Left ventricle myocardium superior (tissue), 1 donor: ENCODE measurements around the gene NADK. TPM values are rescaled to one million over a fixed set of nuclear protein-coding genes. Genes with fewer than 3 reads are reported as not detected.

Experiments
- ATAC-seq: fragments of 200-7000 bp; cut with Tn5 transposase; one replicate; pipeline ENCODE4 v1.9.1; 2020; ENCODE audit warnings: mild to moderate bottlenecking, moderate library complexity
- DNase-seq: peaks from one replicate; pipeline ENCODE4 v3.0.0-alpha.2; 2020
- intact Hi-C: fragments of 100-400 bp; cut with micrococcal nuclease; formaldehyde crosslinking; loops from one replicate; pipeline ENCODE4 v1.11.0; 2022
- total RNA-seq: library from RNA; stranded (reverse); fragmentation: NEBNext Ultra II Directional; extraction: Animal tissue kit (Norgen Biotek cat#: 25700); gene quantifications from one replicate; pipeline ENCODE4 v1.2.1, GENCODE V29; 2021
- donor health status: DM: no; HTN: yes; CAD: no; lungs with severe emphysema.

The NADK gene
- total RNA-seq, 1 donor from 2014 or later: 24.4 TPM

DNA sequence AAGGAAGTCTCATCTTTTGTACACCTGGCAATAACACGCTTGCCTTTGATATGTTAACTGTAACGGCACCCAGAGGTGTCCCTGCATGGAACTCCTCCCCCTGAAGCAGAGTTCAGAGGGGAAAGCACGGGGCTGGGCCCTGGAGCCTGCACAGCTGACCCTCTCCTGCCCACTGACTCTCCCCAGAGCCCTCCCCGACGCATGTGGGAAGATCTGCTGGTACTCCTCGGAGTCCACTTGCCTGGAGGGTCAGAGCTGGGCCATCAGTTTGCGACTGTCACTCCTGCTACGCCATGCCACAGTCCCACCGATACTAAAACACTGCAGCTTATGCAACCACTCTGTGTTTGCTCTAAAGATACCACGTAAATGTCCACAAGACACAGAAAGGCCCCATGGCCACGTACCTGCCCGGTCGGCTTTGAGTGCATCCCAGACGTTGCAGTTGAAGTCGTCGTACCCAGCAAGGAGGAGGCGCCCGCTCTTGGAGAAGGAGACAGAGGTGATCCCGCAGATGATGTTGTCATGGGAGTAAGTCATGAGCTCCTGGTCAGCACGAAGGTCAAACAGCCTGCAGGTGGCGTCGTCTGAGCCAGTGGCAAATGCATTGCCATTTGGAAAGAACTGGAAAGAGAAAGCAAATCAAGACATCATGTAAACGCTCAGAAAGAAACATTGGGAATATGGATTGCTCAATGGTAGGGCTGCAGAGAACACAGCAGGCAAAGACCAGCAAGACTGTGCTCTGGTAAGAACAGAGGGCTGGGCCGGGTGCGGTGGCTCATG is 10.6 kb upstream of the NADK start:
- ATAC-seq: no peak
- intact Hi-C loops: no loop called here
- peak; percentile 49 for DNase-seq

DNA sequence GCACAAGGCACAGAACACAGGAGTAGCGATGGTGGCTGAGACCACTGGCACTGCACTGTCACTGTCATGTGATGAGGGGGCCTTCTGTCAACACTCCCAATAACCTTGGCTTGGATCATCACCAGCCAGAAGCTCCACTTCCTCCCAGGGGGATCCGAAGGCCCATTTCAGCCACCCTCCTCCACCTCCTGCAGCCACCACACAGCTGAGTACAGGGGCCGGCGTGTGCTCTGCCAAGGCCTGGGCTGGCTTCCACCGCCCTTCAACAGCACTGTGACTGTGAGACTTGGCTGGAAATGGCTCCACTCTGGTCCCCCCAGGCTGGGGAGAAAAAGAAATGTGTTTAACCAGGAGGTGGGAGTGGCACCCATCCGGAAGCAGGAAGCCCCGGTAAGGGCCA is 9.9 kb upstream of the NADK start:
- DNase-seq (peak; percentile 51), ATAC-seq (peak; percentile 77)
- intact Hi-C loops: no loop called here

DNA sequence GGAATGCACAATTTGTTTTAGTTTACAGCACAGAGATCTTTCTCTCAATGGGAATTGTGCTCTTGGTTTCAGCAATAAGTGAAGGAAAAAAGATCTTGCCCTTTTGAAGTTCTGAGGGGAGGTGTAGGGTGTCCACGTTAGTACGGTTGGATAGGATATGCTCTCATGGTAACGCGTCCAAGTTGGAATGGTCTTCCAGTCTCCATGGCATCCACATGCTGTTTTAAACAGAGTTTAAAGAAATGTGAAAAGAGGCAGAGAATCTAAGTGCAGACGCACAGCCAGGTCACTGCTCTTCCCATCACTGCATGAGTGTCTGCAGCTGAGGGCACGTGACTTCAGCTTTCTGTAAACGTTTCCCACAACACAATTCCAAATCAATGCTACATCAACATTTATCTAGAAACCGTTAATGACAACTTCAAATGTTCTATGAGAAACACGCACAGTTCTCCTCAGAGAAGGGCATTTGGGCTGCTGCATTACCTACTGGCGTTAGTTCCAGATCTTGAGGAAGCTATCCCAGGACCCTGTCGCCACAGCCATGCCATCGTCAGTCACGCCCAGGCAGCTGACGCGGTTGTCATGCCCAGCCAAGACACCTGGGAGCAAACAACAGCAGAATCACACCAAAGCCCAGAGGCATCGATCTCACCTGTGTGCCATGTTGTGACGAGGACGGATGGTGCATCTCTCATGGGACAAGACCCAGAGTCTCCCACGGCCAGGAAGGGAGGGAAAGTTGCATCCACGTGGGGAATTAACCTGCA is 8.8 kb upstream of the NADK start:
- ATAC-seq (no peak), DNase-seq (no peak)
- intact Hi-C loops: no loop called here

DNA sequence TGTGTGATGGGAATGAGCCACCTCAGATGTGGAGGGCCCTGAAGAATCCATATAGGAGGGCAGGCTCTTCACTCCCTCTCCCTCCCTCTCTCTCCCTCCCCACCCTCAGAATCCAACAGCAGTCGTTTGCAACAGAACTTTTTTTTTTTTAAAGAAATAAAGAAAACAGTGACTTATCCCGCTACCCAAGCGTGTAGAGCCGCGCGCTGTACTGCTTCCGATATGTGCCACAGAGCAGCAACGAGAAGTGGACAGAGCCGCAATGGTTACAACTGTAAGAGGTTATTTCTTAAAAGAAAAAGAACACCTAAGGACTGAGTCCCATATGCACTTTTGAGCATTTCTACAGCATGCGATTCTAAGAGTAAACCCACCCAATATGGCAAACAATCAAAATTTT is 7.4 kb upstream of the NADK start:
- intact Hi-C loops: no loop called here
- ATAC-seq (no peak), DNase-seq (no peak)

DNA sequence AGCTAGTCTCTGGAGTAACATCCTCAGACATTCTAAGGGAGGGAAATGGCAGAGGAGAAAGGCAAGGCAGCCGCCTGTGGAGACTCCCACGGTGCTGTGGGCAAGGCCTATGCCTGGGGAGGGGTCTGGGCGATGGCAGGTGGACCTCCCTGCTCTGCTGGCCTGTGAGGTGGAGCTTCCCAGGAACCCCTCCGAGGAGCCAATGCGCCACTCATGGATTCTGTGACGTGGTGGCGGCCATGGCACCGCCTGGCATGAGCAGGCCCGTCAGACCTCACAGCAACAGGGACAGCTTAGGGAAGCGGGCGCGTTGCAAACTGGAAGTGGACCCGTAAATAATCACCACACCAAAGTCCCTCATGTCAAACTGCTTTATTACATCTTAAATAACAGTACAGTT is 6.7 kb upstream of the NADK start:
- no peak for DNase-seq
- intact Hi-C loops: no loop called here
- no peak for ATAC-seq

DNA sequence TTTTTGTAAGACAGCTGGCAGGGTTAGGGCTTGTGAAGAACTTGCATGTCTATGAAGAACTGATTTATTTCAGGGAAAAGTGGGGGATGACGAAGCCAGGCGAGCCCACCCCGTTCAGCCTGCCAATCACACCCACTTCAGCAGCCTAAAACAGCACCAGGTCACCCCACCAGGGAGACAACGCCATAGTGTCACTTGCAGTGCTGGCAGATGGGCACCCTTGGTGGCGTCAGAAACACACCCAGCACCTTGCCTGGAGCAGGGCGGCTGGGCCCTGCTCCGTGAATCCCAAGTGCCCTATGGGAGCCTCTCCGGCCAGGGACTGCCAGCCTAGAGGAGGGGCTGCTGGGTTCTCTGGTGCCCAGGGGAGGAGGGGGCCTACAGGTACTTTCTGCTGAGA is 5.0 kb upstream of the NADK start:
- ATAC-seq (no peak), DNase-seq (no peak)
- intact Hi-C loops: no loop called here

DNA sequence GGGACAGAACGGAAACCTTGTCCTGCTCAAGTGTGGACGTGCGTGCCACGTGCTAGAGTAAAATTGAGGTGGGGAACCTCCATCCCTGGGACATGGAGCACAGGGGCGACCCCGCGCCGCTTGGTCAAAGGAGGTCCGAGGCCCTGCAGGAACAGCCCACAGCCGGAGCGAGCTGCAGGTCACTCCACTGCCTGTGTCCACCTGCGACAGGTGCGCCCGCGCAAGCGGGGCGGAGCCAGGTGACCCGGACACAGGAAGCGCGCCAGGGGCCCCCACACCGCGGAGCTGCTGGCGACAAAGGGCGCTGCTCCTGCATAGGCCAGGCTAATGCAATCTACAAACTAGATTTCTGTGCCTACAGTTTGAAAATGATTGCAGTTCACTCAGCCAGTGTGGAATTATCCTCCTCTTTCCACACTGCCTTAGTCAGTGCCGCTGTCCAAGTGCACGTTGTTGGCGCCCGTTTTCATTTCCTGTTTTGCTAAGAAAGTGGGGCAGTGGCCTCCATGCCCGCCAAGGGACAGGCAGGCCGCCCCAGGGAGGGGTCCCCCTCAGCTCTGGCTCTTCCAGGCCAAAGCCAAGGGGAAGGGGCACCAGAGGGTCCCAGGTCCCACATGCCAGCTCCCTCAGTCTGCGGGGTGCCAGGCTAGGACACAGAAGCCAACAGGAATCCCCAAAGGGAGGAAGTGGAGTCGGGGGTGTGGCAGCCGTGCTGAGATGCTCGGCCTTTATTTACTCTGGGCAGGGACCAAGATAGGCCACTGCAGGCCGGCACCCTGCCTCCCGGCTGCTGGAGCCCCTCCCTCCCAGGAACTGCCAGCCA is 4.3 kb upstream of the NADK start:
- DNase-seq: peak; percentile 69
- ATAC-seq: peak; percentile 58
- intact Hi-C loops: no loop called here

DNA sequence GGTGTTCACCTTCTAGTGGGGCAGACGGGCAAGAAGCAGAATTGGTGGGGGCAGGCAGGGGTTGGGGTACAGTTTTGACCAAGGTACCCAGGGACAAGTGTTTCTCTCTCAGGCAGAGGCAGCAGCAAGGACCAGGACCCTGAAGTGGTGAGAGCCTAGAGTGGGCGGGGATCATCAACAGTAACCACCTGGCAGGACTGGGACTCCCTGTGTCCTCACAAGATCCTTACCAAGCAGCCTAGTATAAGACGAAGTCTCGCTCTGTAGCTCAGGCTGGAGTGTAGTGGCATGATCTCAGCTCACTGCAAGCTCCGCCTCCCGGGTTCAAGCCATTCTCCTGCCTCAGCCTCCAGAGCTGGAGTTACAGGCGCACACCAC is 3.2 kb upstream of the NADK start:
- no peak for DNase-seq
- intact Hi-C loops: no loop called here
- no peak for ATAC-seq

DNA sequence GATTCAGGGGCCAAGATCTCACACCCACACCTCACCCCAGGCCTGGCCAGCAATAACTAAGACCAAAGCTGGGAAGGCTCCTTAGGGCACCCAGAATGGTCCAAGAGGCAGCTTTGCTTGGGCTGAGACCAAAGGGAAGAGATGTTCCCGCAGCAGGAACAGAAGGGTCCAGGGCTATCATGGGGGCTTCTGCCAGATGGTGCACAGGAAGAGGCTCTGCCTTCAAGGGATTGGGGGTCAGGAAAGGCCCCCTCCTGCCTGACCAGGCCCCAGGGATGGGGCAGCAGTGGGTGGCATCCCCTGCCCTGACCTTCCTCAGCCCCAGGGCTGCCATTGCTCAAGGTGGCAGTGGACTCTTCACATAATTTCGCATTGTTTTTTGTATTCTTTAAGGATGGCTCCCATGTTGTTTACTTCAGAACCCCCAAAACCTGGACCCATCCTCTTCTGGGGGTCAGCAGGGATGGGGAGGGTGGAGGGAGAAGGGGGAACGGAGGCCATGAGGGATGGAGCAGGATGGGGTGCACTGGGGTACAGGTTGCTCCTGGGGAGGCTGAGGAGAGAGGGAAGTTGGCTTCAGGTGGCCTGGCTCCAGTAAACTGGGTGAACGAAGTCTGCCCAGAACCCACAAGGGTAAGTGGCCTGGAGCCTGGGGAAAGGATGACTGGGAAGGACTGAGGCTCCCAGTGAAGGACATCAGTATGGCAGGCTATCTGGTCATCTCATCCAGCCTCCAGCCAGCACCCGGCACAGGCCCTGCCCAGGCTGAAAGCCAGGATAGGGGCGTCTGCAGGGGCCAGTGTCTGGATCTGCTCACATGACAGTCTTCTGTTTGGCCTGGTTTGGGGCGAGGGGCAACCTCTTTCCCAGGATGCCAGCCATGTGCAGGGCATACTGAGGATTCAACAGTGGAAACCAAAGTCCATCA is 2.6 kb upstream of the NADK start:
- ATAC-seq: no peak
- intact Hi-C loops: no loop called here

DNA sequence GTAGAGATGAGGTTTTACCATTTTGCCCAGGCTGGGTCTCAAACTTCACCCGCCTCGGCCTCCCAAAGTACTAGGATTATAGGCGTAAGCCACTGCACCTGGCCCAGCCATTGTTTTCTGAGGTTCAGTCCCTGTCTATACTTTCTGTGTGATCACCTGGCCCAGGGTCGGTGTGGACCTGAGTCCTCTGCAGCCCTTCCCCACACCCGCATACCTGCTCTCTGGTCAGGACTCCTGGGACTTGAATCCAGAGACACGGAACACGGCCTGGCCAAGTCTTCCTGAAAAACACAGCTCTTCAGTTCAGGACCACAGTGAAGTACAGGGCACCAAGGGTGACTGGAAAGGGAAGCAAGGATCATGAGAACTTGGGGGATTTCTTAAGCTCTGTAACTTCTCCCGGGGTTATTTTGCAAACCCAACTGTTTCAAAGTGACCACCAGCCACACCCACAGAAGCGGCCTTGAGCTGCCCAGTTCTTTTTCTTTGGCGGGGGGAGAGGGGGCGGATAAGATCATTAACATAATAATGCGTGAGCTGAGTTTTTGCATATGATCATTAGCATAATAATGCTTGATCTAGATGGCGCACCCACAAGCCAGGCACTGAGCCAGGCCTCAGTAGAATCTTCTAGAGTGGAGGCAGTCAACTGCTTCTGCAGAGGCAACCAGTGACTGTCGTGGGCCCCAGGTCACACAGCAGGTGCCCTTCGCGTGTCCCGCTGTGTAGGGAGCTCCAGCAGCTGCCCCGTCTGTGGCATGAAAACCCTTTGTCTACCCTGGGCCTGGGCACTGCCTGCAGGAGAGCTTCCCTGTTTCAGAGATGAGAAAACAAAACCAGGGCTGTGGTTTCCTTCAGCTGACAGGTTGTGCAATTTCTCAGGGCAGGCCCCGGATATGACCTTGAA is 1.7 kb upstream of the NADK start:
- intact Hi-C loops: loop anchor here (10.0 kb wide), 1 partner anchor 115 kb away; the partner anchor contains the start of gene GNB1
- ATAC-seq (peak; percentile 12), DNase-seq (peak; percentile 62)

More for the DNA sequence above, 2.6 kb upstream of the NADK start:
- no peak for DNase-seq

DNA sequence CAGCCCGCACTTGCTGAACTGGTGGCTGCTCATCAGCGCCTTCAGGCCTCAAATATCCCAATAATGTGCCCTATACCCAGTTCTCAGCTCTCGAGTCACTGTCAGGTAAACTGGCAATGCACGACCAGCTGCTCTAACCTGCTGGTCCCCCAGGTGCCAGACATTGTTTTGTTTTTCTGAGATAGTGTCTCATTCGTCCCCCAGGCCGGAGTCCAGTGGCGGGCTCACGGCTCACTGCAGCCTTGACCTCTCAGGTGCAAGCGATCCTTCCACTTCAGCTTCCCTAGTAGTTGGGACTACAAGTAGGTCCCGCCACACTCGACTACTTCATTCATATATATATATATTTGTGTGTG is 1.0 kb upstream of the NADK start:
- no peak for DNase-seq
- intact Hi-C loops: loop anchor here (10.0 kb wide), 1 partner anchor 116 kb away; the partner anchor contains the start of gene GNB1
- ATAC-seq: no peak

DNA sequence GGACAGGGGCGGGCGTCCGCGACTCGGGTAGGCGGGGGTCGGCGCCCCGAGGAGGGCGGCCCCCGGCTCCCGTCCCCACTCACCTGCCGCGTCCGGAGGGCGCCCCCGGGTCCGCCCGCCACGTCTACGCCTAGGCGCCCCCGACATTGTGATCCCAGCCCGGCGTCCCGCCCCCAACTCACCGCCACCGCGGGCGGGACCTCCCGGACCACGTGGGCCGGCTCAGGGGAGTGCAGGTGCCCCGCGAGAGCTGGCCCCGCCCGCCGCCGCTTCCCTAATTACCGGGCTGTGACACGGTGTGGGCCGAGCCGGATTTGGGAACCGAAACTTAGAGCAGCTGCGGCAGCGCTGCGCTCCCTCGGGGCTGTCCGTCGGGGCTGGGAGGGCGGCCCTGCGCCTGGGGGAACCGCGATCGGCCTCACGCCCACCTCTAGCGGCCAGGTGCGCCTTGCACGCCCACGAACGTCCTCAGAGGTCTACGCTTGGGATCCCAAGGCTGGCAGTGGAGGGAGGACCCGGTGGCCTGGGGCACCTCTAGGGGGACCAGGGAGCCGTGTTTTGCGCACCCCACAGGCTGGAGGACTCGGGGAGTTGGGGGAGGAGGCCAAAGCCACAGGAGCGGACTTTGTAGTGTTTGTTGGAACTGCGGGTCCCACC is 521 bp upstream of the NADK start:
- ATAC-seq (peak; percentile 37), DNase-seq (peak; percentile 86)
- intact Hi-C loops: loop anchor here (10.0 kb wide), 1 partner anchor 116 kb away; the partner anchor contains the start of gene GNB1

DNA sequence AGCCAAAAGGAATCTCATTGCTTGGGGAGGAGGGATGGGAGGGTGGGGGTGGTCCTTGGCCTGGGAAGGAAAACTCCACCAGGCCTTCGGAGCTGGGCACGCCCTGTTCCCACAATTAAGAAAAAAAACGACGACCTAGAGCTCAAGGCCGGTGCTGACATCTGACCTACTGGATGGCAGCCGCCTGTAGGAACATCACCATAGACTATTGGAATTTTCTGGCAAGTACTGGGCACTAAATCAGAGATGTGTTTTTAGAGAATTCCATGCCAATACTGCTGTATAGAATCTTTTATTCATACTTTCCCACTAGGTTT is 729 bp downstream of the NADK start:
- intact Hi-C loops: loop anchor here (10.0 kb wide), 1 partner anchor 117 kb away; the partner anchor contains the start of gene GNB1
- ATAC-seq (peak; percentile 56), DNase-seq (peak; percentile 63)

DNA sequence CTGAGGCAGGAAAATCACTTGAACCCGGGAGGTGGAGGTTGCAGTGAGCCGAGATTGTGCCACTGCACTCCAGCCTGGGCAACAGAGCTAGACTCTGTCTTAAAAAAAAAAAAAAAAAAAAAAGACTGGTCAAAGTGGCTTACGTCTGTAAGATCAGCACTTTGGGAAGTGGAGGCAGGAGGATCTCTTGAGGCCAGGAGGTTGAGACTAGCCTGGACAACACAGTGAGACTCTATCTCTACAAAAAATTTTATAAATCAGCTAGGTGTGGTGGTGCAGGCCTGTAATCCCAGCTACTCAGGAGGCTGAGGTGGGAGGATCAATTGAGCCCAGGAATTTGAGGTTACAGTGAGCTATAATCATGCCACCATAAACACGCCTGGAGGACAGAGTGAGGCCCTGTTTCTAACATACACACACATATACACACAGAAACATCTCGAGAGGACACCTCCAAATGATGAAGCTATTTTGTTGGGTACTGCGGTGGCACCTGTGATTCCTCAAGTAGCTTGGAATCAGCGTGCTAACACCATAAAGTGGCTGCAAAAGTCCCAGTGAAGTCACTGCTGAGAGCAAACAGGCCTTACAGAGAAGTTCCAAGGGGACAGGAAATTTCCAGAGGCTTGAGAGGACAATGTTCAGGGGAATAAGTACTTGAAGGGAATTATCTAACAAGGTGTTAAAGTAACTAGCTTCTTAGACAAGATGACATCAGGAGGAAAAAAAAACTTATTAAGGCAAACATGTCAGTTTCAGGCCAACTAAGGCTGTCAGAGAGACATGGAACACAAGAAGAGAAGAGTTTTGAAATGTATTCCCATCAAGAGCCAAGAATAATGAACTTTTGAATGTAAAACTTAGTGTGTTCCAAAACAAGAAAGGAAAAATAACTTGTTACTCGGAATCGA is 1.3 kb downstream of the NADK start:
- intact Hi-C loops: loop anchor here (10.0 kb wide), 1 partner anchor 118 kb away; the partner anchor contains the start of gene GNB1
- ATAC-seq: no peak
- DNase-seq: no peak

DNA sequence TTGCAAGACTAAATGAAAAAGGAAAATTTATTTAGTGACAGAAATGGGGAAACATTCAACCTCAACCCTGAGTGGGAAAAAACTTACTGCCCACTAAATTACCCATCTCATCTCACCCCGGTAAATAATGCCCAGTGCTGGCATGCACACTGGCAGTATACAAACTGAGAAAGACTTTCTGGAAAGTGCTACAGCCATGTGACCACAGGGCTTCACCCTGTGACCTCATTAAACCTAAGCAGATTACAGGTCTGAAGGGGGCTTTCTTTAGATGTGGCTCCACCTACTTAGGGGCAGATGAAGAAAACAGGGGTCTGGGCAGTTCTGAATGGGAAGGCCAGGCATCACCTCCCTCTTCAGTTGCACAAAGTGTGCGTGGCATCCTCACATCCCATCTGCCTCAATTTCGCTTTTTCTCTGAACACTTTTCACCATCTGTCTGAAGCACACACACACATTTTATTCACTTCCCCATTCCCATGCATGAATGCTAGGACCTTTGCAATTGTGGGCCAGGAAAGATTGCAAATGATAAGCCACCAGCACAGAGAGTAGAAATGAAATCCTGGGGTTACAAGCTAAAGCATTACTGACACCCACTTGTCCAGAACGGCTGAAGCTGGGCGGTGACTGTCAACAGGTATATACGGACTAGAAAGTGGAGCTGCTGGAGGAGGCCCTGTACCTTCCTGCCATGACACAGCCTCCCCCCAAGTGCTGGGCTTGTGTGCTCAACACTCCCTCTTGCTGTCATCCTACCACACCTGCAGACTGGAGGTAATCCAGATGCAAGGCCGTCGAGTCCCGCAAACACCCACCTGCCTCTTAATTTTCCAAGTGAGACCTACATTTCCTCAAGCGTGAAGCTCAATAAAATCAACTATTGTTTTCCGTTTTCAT is 2.7 kb downstream of the NADK start:
- DNase-seq (no peak), ATAC-seq (no peak)
- intact Hi-C loops: loop anchor here (10.0 kb wide), 1 partner anchor 119 kb away; the partner anchor contains the start of gene GNB1
